ENCODE measurements around the gene AOC3.

The AOC3 gene

DNA sequence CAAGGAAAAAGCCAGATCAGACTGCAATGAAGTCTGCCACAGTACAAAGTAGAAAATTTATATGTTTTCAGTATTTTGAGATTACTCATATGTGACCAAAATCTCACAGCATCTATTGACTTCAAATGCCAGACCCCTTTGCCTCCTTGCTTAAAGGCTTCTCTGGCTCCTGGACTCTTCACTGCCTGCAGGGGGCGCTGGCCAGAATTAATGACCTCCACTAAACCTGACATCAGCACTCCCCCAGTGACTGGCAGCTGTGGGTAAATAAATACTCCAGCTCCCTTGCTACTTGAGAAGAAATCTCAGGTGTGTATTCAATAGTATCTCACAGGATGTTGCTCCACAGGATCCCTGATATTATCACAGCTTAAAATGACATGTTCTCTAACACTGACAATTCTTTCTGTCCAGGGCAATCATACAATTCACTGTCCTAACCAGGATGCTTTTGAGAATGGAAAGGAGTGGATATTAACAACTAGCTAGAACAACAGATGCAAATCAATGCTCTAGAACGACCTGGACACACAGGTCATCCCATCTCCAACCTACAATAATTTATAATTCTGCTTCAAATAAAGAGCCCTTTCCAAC is 31.0 kb upstream of the AOC3 start:
- no peak for FAIRE-seq
- TF ChIP-seq TAF1 (IDR thresholded peaks at IDR 0.05; ENCODE audit: low read depth, low read length) (no peak), POU2F2 (IDR thresholded peaks at IDR 0.05; ENCODE audit: low read depth, low read length) (no peak), POLR2AphosphoS5 (IDR thresholded peaks at IDR 0.05; ENCODE audit: low read depth, low read length) (no peak), SPI1 (IDR thresholded peaks at IDR 0.05; ENCODE audit: low read depth, low read length) (no peak), PAX5 (IDR thresholded peaks at IDR 0.05; ENCODE audit: insufficient read depth, low read length, severe bottlenecking) (no peak), POLR2A (IDR thresholded peaks at IDR 0.05; ENCODE audit: low read depth, low read length) (no peak)
- DNase-seq (ENCODE audit: insufficient read length, low spot score), result peak; percentile 46

DNA sequence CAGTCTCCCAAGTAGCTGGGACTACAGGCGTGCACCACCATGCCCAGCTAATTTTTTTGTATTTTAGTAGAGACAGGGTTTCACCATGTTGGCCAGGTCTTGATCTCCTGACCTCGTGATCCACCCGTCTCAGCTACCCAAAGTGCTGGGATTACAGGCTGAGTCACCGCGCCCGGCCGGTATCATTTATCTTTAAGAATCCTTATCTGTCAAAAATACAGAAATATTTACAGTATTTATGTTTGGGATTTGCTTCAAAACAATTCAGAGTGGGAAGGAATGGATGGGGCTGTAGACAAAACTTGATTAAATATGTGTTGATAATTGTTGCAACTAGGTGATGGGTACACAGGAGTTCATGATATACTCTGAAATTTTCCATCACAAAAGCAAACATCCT is 29.8 kb upstream of the AOC3 start:
- TF ChIP-seq POLR2A (IDR thresholded peaks at IDR 0.05; ENCODE audit: low read depth, low read length) (no peak), POU2F2 (IDR thresholded peaks at IDR 0.05; ENCODE audit: low read depth, low read length) (no peak), PAX5 (IDR thresholded peaks at IDR 0.05; ENCODE audit: insufficient read depth, low read length, severe bottlenecking) (no peak), TAF1 (IDR thresholded peaks at IDR 0.05; ENCODE audit: low read depth, low read length) (no peak)
- FAIRE-seq (no peak), DNase-seq (ENCODE audit: insufficient read length, low spot score) (no peak)

GRCh38 chr17:42827472-42827871 is 23.5 kb upstream of the AOC3 start:
- FAIRE-seq (no peak), DNase-seq (ENCODE audit: insufficient read length, low spot score) (no peak)
- TF ChIP-seq TAF1 (IDR thresholded peaks at IDR 0.05; ENCODE audit: low read depth, low read length) (no peak), POLR2A (IDR thresholded peaks at IDR 0.05; ENCODE audit: low read depth, low read length) (no peak), POU2F2 (IDR thresholded peaks at IDR 0.05; ENCODE audit: low read depth, low read length) (no peak), POLR2AphosphoS5 (IDR thresholded peaks at IDR 0.05; ENCODE audit: low read depth, low read length) (no peak), PAX5 (IDR thresholded peaks at IDR 0.05; ENCODE audit: insufficient read depth, low read length, severe bottlenecking) (no peak), SPI1 (IDR thresholded peaks at IDR 0.05; ENCODE audit: low read depth, low read length) (no peak)

GRCh38 chr17:42830971-42831370 is 20.0 kb upstream of the AOC3 start:
- FAIRE-seq, result no peak

GRCh38 chr17:42832213-42832933 is 18.6 kb upstream of the AOC3 start:
- DNase-seq (ENCODE audit: insufficient read length, low spot score) (no peak), FAIRE-seq (peak; percentile 33)
- TF ChIP-seq SPI1 (IDR thresholded peaks at IDR 0.05; ENCODE audit: low read depth, low read length) (no peak), TAF1 (IDR thresholded peaks at IDR 0.05; ENCODE audit: low read depth, low read length) (no peak), PAX5 (IDR thresholded peaks at IDR 0.05; ENCODE audit: insufficient read depth, low read length, severe bottlenecking) (no peak), POLR2AphosphoS5 (IDR thresholded peaks at IDR 0.05; ENCODE audit: low read depth, low read length) (no peak), POLR2A (IDR thresholded peaks at IDR 0.05; ENCODE audit: low read depth, low read length) (no peak), POU2F2 (IDR thresholded peaks at IDR 0.05; ENCODE audit: low read depth, low read length) (no peak)

More at GRCh38 chr17:42830971-42831370, 20.0 kb upstream of the AOC3 start:
- no peak for DNase-seq (ENCODE audit: insufficient read length, low spot score)
- no peak for TF ChIP-seq POLR2A (IDR thresholded peaks at IDR 0.05; ENCODE audit: low read depth, low read length)
- TF ChIP-seq POLR2AphosphoS5 (IDR thresholded peaks at IDR 0.05; ENCODE audit: low read depth, low read length), result no peak
- no peak for TF ChIP-seq PAX5 (IDR thresholded peaks at IDR 0.05; ENCODE audit: insufficient read depth, low read length, severe bottlenecking)
- TF ChIP-seq TAF1 (IDR thresholded peaks at IDR 0.05; ENCODE audit: low read depth, low read length), result no peak
- TF ChIP-seq POU2F2 (IDR thresholded peaks at IDR 0.05; ENCODE audit: low read depth, low read length), result no peak
- TF ChIP-seq SPI1 (IDR thresholded peaks at IDR 0.05; ENCODE audit: low read depth, low read length), result no peak

DNA sequence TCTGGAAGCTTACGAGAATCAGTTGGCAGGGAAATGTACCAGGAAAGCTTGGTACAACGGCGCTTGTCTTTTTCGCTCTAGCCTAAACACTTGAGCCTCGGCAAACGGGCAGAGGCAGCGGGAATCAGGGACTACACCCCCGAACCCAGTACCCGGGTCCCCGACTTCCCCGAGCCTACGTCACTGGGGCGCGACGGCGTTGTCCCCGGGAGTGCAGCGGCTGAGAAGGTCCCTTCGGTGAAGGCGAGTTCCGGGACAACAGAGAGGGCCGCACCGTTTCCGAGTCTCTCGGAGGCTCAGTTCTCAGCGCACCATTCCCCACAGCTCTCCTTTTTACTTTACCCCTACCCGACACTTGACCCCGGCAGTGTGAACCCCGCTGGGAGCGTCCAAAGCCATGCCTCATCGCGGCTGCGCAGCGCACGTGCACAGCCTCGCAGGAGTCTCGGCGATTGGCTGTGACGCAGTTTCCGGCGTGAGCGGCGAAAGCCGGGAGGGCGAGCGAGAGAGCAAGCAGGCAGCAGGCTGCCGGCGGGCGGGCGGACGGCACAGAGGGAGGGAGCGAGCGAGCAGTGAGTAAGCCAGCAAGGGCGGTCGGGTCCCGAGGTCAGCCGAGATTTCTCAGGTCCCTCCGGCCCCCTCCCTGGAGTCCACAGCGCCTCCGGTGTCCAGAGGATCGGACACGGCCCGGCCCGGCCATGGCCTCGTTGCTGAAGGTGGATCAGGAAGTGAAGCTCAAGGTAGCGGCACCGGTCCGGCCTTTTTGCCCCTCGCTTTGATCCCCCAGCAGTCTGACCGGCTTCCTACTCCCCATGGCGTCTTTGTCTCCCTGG is 17.8 kb upstream of the AOC3 start, which contains the start of gene PSME3:
Gene PSME3, plus strand, starts transcription at position 464 of the 833 bp plus-strand sequence. Its CDS starts 235 bp downstream, at position 699.
- peak; percentile 98 for FAIRE-seq
- TF ChIP-seq TAF1 (IDR thresholded peaks at IDR 0.05; ENCODE audit: low read depth, low read length), result peak; percentile 80
- TF ChIP-seq POLR2A (IDR thresholded peaks at IDR 0.05; ENCODE audit: low read depth, low read length), result peak; percentile 95
- TF ChIP-seq PAX5 (IDR thresholded peaks at IDR 0.05; ENCODE audit: insufficient read depth, low read length, severe bottlenecking), result no peak
- TF ChIP-seq POLR2AphosphoS5 (IDR thresholded peaks at IDR 0.05; ENCODE audit: low read depth, low read length), result peak; percentile 84
- peak; percentile 93 for DNase-seq (ENCODE audit: insufficient read length, low spot score)

GRCh38 chr17:42833767-42834422 is 17.1 kb upstream of the AOC3 start:
- peak; percentile 26 for FAIRE-seq
- DNase-seq (ENCODE audit: insufficient read length, low spot score), result no peak
- TF ChIP-seq SPI1 (IDR thresholded peaks at IDR 0.05; ENCODE audit: low read depth, low read length), result no peak
- TF ChIP-seq TAF1 (IDR thresholded peaks at IDR 0.05; ENCODE audit: low read depth, low read length), result no peak
- no peak for TF ChIP-seq PAX5 (IDR thresholded peaks at IDR 0.05; ENCODE audit: insufficient read depth, low read length, severe bottlenecking)
- TF ChIP-seq POLR2A (IDR thresholded peaks at IDR 0.05; ENCODE audit: low read depth, low read length), result no peak

DNA sequence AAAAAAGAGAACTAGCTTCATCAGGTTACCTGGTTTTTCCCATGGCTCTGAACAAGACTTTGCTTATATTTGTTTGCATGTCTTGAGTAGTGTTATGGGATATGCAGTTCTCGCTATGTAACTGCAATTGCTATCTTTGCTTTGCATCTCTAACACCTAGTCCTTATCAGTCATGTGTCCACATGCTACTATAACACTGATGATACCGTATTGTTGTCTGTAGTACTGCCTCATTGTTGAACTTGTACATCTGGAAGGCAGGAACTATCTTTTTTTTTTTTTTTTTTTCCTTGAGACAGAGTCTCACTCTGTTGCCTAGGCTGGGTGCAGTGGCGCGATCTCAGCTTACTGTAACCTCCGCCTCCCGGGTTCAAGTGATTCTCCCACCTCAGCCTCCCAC is 15.3 kb upstream of the AOC3 start:
- FAIRE-seq (no peak), DNase-seq (ENCODE audit: insufficient read length, low spot score) (no peak)
- TF ChIP-seq POU2F2 (IDR thresholded peaks at IDR 0.05; ENCODE audit: low read depth, low read length) (no peak), TAF1 (IDR thresholded peaks at IDR 0.05; ENCODE audit: low read depth, low read length) (no peak), PAX5 (IDR thresholded peaks at IDR 0.05; ENCODE audit: insufficient read depth, low read length, severe bottlenecking) (no peak), POLR2AphosphoS5 (IDR thresholded peaks at IDR 0.05; ENCODE audit: low read depth, low read length) (no peak), POLR2A (IDR thresholded peaks at IDR 0.05; ENCODE audit: low read depth, low read length) (no peak), SPI1 (IDR thresholded peaks at IDR 0.05; ENCODE audit: low read depth, low read length) (no peak)
